GM18511 (cell line): ENCODE results near the gene FOXRED1.
A peak's percentile ranks its signal among the peaks of the same experiment; 100 is the strongest.
"Not testable (repeated sequence)": the region's sequence is repeated elsewhere in the genome, so short reads cannot be mapped to it uniquely, and the experiment has no call there.

ENCODE experiments used
- ATAC-seq: cut with Tn5 transposase; IDR thresholded peaks from one replicate; pipeline ENCODE4 v1.9.1; 2021; ENCODE audit warnings: mild to moderate bottlenecking, moderate library complexity; ENCODE audit not compliant: unreplicated experiment

FOXRED1 gene

DNA sequence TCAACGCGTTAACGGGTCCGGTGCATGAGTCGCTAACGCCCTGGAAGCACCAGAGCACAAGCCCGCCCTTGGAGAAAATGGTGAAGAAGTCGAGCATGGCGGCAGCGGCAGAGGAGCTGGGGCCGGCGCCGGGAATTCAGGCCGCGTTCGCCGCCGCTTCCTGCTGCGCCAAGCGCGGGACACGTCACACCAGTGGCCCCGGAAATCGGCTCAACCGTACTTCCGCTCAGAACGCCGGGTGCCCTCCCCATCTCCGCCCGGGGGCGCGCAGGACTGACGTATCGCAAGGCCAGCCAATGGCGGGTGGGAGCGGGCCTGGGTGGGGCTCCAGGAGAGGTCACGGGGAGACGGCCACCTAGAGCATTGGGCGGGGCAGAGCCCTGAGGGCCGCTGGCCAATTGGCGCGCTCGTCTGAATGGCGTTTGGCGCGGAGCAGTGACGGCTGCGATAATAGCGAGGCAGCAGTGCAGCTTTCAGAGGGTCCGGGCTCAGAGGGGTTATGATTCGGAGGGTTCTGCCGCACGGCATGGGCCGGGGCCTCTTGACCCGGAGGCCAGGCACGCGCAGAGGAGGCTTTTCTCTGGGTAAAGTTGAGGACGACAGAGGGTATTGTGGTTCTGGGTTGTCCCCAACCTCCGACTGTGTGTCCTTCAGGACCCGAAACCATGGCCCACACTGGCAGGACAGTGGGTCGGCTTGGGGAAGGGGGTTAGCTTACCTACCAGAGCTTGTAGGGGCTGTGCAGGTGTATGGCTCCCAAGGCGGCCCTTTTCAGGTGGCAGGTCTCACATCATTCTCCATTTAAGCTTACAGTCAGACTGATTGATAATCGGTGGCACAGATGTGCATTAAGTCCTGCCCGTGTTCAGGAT lies at the start of gene FOXRED1, which contains the start of gene SRPRA:
FOXRED1 (plus strand) TSS at position 447 of the 872 bp plus-strand sequence; CDS start at position 500, 53 bp downstream.
SRPRA (minus strand) TSS at position 188 of the 872 bp plus-strand sequence; CDS start at position 97, 91 bp downstream.
- ATAC-seq = peak; percentile 99

DNA sequence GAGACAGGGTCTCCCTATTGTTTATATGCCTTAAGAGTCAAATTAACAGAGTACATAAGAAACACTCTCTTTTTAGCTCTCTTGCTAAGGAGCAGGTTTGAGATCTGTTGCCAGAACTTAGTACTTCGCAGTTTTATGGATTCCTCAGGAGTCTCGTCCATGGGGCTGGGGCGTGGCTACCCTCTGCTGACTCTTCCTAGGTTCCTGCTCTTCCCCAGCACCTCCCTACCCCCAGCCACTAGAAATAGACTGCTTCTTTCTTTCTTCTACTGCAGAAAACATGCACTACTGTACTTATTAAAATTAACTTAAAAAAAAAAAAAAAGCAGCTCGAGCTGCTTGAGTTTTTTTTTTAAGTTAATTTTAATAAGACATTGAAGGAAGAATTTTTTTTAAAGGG lies 49.4 kb upstream of the FOXRED1 start:
- no peak for ATAC-seq

DNA sequence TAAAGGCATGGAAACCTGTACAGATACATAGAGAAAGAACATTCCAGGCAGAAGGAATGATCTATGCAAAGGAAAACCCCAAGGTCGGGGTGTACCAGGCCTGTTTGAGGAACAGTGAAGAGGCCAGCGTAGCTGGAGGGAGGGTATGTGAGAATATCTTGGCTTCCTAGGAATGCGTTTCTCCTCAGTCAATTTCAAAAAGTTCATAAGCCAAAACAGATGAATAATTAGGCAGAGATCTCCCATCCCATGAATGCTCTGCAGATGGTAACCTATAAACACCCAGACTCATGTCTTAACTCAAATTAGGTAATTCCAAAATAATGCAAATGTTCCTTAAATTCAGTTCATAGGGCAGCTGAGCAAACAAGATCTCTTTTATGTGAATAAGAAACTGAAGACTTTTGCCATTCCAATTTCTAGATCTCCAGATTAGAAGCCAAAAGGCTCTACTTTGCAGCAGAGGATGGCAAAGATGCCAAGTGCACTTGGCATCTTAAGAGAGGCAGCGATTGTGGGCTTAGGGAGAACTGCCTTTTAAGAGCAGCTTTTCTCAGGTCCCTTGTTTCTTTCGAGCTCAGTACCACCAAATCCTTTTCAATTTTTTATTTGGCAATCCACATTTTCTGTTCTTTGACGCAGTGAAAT lies 44.2 kb upstream of the FOXRED1 start:
- no peak for ATAC-seq

DNA sequence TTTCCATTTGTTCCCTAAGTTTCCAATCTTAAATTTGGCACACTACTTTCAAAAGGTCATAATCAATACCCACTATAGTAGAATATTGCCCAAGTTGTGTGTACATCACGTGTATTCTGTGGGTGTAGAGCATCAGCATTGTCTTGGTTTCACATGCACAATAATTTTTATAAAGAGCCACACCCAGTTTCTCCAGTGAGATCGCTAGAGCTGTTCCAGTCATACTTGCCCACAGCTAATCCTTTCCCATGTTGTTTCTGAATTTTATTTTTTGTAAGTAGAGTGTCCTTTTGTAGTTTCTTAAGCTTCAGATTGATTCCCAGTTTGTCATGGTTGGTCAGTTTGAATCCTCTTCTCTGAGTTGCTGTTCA lies 43.7 kb upstream of the FOXRED1 start:
- ATAC-seq = no peak

DNA sequence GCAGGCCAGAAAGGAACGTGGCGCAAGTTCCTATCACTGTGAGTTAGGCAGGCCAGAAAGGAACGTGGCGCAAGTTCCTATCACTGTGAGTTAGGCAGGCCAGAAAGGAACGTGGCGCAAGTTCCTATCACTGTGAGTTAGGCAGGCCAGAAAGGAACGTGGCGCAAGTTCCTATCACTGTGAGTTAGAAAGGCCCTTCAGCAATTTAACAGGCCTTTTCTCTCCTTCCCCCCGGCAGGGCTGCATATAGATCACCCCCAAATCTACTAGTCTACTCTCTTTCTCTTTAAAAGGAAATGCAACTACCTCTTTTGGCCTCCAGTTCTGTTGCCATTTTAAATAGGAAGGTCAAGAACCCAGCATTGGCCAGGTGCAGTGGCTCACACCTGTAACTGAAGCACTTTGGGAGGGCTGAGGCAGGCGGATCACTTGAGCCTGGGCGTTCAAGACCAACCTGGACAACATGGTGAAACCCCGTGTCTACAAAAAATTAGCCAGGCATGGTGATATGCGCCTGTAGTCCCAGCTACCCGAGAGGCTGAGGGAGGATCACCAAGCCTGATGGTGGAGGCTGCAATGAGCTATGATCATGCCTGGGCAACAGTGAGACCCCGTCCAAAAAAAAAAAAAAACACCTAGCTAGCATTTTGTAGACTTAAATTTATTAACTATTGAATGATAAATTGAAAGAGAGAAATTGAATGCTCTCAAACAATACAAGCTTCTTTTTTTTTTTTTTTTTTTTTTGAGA lies 42.4 kb upstream of the FOXRED1 start:
- ATAC-seq = no peak

DNA sequence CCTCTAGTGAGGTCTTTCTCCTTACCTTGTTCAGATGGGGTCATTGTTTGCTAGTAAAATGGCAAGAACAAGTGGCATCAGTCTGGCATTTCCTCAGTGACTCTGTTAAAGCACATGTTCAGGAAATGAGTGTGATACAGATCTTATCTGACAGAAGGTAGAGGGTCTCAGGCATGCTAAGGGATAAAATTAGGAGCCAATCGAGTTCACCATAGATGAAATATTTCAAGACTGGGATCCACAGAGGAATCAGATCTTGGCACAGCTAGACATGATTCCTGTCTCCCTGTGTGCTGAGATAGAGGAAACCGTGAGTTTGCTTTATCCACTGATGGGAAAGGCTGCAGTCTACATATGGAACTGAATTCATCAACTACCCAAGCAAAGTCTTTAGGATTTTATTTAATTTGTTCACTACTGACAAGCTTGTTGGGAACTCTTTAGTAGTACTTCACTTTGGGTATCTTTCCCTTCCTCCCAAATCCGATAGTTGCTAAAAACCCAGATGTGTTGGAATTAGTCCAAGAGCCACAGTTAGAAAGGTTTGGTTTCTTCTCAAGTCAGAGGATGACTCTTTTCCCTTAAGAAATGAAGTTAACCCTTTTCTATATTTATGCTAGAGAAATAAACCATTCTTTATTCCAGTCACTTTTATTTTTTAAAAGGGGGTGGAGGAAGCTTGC lies 39.0 kb upstream of the FOXRED1 start:
- ATAC-seq = no peak

DNA sequence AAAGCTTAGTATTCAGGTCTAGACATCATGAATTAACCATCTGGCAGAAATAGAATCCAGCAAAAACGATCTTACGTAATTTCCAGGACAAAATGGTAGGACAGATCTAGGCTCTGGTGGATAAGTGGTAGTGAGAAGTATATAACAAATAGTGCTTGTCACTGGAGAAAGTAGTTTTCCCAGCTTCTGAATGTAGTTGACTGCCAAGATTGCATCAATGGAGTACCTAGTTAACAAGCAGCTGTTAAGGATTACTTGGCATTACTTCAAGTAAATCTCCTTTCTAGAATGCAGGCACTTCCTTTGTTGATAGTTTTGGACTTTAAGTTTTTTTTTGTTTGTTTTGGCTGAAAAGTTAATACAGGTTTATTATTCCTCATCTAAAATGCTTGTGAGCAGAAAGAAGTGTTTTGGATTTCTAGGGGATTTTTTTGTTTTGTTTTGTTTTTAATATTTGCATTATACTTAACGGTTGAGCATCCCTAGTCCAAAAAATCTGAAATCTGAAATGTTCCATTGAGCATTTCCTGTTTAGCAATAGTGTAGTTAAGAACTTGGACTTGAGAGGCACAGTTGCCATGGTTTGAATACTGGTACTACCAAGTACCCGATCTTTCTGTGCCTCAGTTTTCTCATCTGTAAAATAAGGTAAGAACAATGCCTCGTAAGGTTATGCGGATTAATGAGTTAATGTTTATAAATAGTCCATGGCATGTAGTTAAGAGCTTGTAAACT lies 37.1 kb upstream of the FOXRED1 start:
- no peak for ATAC-seq

DNA sequence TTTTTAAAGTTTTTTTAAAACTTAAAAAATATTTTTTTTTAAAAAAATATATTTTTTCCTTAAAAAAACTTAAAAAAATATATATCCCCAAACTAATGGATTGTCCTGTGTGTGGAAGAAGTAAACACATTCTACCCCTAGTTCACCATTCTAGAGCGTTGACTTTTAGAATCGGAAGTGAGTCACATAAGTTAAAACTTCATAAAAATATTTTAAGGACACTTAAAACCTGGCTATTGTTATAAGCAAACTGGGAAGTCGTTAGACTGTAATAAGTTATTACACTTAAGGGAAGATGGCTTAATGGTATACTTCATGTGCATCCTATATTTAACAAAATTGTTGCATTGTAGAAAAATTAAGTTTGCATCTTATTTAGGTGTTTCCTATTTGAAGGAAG lies 36.3 kb upstream of the FOXRED1 start:
- no peak for ATAC-seq

DNA sequence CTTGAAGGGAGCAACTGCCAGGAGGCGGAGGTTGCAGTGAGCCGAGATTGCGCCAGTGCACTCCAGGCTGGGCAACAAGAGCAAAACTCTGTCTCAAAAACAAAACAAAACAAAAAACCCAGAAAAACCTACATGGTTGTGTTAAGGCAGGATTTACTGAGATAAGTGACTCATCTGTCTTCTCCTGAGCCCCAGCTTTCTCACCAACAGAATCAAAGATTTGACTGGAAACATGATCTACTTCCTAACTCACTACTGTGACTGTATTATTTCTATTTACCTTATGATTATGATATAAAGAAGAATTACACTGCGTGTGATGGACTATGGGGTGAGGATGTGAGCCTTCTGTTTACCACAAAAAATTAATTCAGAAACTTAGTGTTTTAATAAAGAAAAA lies 35.6 kb upstream of the FOXRED1 start:
- ATAC-seq = no peak

DNA sequence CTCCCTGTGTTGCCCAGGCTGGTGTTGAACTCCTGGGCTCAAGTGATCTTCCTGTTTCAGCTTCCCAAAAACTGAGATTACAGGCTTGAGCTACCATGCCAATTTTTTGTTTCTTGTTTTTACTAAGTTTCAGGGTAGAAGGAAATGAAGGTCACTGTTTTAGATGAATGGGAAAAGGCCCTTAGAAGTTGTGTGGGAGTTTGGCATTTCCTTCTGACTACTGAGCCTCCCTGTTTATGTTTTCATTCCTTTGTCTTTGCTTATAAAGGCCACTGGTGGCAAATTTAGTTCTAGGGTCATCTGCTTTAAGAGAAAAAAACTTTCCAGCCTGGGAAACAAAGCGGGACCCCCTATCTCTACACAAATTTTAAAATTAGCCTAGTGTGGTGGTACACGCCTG lies 22.3 kb upstream of the FOXRED1 start:
- ATAC-seq = no peak

DNA sequence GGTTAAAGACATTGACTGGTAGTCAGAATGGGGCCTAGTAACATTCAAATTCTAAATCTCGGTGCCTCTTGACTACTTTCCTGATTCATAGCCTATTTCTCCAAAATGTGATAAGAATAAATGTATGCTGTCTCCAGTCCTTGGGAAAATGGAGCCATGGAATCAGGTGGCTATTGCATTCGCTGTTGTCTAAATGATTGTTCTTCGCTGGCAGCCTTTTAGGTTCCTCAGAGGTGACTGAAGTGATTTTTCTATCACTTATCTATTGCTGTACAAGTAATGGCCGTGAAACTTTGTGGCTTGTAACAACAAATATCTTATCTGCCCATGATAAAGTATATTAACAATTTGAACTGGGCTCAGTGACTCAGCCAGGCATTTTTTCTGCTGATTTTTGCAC lies 15.7 kb upstream of the FOXRED1 start:
- ATAC-seq = no peak

DNA sequence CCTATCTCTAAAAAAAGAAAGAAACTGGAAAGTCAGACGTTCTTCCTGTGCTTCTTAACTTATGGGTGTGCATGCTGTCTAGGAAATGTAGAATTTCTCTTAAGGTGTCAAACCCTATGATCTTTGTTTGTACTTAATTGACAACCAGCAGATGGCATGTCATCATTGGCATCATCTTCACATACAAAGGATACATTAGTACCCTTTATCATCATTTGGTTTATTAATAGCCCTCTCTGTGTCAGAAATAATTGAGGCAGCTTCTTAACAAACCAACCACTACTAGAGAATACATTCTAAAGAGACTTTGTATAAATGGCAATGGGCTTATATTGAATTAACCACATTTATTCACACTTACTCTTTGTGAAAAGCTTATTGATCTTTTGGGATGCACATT lies 14.1 kb upstream of the FOXRED1 start:
- ATAC-seq = no peak

DNA sequence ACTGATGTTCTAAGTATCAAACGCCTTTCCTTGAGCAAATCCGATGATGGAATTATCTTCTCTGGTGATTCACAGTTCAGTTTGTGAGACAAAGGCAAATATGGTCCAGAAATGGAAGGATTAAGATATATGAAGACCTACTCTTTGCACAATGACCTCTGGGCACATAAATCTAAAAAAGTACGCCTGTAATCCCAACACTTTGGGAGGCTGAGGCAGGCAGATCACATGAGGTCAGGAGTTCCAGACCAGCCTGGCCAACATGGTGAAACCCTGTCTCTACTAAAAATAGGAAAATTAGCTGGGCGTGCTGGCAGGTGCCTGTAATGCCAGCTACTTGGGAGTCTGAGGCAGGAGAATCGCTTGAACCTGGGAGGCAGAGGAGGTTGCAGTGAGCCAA lies 13.4 kb upstream of the FOXRED1 start:
- not testable (repeated sequence) for ATAC-seq

DNA sequence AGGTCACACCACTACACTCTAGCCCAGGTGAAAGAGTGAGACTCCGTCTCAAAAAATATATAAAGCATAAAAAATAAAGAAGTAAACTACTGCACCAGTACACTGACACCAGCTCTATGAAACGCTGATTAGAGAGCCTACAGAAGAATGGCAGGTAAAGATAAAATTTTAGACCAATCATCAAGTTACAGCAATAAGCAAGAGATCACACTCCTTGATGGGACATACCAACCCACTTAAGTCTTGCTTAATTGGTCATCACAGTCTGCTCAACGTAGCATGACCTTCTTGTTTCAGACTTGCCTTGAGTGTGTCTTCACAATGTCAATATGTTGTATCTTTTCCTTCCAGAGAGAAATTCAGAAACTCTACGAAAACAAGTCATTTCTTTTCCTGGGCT lies 12.7 kb upstream of the FOXRED1 start:
- ATAC-seq = no peak

DNA sequence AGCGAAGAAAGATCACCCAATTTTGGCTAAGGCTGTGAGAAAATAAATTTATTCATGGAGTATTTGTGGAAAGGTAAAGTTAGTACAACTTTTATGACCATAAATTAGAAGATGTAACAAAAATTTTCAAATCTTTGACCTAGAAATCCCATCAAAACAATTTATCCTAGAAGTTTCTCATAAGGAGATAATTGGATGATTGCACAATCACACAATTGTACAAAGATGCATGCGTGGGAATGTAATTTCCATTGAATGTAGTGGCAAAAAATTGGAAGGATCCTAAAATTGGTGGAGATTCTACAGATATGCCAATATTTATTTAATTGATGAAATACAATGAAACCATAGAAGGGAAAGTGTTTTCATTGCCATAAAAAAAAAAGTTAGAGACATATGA lies 11.8 kb upstream of the FOXRED1 start:
- no peak for ATAC-seq

DNA sequence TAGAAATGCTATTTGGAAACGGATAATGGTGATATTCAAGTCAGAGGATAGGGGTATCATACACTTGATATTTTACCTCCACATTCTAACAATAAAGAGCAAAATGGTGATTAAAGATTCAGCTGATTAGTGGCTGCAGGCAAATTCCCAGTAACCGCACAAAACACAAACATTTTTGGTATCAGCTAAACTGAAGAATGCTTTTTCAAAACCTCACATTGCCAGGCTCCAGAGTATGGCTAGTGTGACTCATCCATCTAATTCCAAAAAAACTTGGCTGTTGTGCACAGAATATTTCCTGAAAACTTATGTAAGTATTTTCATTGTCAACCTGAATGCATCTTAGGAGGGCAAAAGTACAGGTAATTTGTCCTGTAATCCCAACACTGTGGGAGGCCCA lies 11.2 kb upstream of the FOXRED1 start:
- ATAC-seq = no peak

DNA sequence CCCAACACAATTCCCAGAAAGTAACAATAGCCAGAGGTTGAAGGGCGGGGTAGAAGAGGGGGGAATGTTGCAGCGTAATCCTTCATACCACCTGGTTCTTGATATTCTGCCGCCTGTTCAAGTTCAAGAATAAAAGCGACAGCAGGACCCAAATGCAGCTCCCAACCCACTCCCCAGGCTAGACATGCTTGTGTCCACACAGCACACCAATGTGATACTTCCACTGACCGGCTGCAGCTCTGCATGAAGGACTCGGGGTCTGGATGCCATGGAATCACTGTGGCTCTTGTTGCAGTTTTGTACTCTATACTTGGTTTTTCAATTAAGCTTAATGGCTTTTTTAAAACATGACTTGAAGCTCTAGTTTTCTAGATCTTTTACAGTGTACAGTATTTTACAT lies 6.7 kb upstream of the FOXRED1 start:
- no peak for ATAC-seq

DNA sequence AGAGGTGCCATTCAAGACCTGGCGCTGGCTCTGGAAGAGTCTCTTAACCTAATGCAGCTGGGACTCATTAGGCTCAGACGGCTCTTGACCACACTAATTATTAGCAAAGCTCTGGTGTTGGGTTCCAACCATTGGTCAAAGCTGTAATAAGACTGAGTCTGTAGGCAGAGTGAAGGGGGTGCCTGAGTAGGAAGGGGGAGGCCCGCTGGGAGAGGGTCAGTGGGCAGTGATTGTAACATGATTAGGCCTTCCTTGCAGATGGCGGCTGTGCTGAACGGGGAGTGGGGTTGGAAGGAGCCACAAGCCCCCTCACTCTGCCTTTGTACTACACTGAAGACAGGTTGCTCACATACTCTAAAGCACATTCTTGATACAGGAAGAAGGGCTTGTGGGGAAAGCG lies 5.5 kb upstream of the FOXRED1 start:
- ATAC-seq = no peak

DNA sequence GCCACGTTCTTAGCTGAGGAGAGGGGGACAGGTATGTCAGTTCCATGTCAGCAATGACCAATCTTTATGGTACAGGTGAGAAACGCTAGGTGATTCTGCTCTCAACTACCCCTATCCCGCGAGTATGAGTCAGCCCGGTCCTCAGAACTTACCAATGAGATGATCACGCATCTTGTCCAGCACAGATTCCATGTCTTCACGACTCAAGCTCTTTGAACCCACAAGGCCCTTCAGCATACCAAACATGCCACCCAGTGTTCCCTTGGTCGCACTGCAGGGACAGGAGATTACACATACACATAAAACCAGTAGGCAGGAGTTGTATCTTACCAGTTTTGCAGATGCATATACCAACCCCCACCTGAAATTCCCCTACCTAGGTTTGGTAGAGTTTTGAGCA lies 3.1 kb upstream of the FOXRED1 start:
- no peak for ATAC-seq

DNA sequence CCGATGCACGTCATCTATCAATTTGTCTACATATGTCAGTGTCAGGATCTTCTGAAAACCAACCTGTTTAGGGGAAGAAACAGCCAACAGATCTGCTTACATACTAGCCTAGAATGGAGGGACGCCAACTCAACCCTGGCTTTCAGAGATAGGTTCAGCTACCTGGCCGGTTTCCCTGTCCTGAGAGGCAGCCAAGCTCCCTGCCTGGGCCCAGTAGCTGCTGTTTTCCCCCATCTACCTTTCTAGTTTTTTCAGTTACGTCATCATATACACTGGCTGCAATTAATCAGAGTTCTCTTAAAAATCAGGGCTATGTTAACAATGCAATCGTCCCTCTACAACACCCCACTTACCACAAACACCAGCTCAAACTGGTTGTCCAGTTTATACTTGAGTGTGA lies 1.3 kb upstream of the FOXRED1 start:
- no peak for ATAC-seq

DNA sequence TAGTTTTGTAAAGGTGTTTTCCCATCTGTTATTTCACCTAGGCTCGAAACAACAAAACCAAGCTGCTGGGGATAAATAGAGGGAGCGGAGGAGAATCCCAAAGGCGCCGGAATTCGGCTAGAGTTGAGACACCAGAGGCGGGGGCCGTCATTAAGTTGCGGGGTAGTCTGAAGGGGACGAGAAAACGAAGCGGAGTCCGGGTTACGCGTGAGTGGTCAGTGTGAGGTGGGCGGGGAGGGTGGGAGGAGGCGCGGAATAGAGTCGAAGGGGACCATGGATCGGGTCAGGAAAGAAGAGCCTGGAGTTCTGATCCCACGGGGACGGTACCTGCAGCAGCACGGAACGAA lies 620 bp upstream of the FOXRED1 start:
- ATAC-seq = peak; percentile 8
